ENCODE results near the gene TSPAN9.

TSPAN9 gene

DNA sequence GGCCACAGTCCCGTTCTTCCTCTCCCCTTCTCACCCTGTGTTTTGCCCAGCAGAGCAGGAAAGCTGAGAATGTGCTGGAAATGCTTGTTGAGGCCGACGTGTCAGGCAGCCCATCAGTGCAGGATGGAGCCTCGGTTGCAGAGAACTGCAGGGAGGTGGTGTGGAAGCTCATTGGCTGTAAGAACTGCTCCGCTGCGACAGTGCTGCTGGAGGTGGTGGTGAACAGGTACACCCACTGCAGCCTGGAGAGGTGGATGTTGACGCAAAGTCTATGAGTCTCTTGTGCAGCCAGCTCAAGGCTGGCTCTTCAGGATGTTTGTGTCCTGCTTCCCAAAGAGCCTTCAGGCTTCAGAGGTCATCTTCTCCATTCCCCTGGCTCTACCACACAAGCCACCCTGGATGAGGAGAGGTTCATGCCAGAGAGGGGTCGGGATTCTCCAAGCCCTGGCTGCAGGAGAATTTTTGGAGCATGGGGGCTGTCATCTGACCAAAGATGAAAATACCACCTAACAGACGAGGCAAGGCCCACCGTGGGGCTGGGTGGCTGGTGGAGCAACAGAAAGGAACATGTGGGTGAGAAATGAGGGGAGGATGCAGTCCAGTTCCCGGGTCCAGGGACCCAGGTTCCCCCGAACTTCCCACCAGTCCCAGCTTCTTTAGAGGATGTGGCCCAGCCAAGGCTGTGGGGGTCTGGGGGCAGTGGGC lies 239.7 kb downstream of the TSPAN9 start:
- DNase-seq (ENCODE audit: low read depth), result no peak

DNA sequence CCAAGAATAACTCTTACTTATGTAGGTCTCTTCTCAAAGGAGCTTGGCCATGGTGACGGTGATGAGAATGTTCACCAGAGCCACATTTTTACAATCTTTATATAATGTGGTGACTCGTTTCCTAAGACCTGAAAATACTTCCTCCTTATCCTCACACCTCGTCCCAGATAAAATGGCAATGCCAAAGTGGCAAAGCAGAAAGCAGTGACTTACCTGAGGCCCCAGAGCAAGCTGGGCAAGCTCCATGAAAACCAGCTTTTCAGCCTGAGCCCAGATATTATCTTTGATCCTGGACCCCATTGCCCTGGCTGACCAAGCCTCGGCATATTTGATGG lies 240.3 kb downstream of the TSPAN9 start:
- DNase-seq (ENCODE audit: low read depth), result no peak

DNA sequence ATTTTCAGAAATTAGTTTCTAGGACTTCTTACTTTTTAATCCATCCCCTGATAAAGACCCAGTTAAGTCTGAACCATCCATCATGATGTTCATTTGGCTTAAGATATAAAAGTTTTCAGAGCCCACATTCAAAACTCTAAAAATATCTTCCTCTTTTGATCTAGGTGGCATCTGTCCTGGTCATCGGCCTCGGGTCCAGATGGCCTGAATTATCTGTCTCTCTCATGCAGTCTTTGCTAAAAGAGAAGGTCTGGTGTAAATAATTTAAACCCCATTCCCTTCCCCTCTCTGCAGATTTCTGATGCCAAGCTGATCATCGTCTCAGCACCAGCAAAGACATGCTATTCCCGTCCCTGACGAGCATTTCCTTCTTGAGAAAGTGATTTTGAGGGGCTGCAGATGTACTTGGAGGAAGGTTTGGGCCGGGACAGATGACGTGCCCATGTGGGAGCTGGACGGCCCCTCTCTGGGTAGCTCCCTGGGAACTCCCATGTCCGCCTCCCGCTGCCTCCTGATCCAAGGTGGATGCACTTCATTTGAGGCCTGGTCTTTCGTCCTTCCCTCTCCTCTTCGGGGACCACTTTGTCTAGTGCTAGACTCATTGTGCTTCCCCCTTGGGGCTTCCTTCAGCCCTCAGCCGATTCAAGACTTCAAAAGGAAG lies 240.8 kb downstream of the TSPAN9 start:
- no peak for DNase-seq (ENCODE audit: low read depth)

DNA sequence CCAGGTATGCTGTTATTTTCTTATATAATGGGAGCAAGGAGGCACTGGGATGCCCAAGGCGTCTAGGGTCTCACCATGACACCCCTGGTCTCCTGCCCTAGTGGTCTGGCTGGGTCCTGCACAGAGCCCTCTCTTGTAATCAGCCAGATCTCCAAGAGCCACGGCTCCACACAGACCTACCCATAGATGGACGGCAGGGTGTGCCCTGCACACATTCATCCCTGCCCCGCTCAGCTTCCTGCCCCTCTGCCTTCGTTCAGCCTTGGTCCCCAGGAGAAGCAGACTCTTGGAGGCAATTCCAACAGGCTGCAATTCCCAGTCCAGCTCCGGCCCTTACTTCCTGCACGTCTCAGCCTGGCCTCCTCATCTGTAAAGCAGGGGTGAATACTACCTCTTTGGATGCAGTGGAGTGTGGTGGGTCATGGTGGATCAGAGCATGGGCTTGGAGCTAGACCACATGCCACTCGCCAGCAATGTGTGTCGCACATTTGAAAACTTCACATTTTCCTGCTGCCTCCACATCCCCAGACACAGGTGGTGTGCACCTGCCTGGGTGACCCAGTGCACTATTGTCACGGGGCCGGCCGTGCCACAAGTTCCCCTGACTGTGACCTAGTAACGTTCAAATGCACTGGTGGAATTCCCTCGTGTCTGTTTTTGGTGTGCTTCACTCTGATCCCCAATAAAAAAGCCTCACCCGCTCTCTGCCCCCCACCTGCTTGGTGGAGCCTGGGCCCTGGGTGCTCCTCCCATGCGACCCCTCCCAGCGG lies 242.7 kb downstream of the TSPAN9 start:
- no peak for DNase-seq (ENCODE audit: low read depth)

DNA sequence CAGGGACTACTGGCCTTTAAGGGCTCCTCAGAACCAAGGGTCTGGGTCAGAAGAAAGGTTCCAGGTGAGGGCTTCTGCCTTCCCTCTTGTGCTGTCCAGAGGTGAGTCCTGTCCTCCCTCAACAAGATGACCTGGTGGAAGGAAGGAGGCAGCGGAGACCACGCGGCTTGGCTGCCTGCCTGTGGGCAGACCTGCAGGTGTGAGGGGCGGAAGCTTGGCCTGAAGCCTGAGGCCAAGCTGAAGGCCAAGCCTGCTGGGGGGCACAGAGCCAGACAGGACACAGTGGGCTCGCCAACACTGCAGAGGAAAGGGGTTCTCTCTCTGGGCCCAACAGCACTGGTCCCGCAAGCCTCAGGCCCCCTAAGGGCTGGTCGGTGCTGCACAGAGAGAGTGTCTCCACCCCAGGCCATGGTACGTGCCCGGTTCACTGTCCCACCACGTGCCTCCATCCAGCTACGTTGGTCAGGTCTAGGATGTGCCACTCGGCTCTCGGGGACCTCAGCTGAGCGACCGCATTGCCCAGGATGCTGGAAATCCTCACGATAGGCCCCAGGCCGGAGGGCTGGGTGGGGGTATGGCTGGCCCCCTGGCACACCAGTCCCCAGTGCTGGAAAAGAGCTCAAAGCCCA lies 243.8 kb downstream of the TSPAN9 start:
- no peak for DNase-seq (ENCODE audit: low read depth)

DNA sequence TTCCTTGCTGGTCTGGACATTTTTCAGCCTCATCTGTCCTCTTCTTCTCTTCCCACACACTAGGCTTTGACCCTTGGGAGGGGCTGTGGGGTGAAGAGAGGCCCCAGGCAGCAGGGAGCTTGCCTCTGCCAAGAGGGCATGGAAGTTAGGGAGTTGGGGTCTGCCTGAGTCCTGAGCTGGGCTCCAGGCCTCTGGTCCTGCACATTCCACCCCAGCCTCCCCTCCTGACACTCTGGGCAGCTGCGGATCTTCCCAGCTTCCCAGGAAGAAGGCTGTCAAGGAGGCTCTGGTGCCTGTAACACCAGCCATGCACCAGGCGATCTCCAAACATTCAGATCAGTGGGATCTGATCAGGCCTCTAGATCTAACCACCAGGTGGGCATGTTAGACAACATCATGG lies 244.7 kb downstream of the TSPAN9 start:
- DNase-seq (ENCODE audit: low read depth), result no peak

DNA sequence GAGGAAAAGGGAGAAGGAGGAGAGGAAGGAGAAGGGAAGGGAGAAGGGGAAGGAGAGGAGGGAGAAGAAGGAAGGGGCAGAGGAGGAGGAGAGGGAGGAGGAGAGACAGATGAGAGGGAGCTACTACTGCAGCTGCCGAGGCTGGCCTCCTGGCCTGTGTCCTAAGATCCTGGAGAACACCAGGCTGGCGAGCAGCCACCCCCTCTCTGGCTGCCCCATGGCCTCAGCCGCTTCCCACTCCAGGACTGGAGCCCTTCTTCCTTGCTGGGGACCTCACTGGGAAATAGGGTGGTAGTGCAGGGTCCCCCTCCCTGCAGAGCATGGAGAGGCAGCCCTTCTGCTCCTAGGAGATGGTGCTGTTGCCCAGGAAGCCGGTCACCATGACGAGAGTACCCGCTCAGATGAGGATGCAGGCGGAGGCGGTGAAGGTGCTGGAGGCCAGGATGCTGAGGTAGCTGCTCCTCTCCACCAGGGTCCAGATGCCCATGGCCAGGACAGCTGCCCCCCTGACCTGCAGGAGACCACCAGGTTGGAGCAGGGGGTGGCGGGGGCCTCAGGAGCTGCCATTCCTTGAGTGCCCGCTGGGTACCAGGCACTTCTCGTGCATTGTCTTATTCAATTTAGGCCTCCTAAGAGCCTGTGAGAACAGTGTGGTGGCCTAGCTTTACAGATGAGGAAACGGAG lies 246.0 kb downstream of the TSPAN9 start:
- DNase-seq (ENCODE audit: low read depth), result no peak

DNA sequence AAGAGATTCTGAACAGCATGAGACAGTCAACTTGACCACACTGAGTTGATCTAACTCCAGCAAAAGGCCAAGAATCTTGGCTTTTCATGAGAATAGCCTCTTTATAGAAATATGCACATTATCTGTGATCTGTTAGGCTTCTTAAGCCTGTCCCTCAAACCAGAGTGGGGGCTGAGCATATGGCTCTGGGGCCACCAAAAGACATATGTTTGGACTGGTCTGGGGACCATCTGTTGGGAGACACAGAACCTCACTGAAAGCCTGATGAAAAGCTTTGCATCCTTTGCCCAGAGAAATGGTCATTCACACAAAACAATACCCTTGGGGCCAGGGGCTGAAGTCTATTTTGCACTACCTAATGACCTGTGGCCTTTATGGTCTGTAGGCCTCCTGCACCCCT lies 248.6 kb downstream of the TSPAN9 start:
- no peak for DNase-seq (ENCODE audit: low read depth)

DNA sequence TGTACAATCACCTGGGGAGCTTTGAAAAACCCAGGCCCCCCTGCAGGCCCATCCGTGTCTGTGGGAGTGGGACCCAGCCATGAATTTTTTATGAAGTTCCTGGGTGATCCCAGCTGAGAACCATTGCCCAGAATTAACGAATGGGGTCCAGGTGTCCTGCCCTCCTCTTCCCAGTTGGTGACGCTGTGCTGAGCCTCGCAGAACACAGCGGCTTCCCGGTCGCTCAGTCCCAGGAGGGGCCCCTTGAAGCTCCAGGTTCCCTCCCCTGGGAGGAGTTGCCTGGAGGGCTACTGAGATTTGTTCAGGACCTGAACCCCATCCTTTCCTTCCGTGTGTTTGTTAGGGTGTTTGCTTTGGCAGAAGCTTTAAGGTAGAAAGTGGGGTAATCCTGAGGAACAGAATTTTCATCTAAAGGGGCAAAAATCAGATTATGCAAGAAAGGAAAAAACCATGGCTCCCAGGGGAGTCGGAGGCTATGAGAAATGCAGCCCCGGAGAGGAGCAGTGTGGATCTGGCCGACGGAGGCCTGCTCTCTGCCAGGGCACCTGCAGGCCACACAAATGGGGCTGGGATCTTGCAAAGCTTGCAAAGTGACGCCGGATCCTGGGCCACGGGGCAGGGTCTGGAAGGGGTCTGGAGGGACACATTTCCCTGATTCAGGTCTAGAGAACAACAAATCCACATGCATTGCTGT lies 249.1 kb downstream of the TSPAN9 start:
- DNase-seq (ENCODE audit: low read depth), result no peak

DNA sequence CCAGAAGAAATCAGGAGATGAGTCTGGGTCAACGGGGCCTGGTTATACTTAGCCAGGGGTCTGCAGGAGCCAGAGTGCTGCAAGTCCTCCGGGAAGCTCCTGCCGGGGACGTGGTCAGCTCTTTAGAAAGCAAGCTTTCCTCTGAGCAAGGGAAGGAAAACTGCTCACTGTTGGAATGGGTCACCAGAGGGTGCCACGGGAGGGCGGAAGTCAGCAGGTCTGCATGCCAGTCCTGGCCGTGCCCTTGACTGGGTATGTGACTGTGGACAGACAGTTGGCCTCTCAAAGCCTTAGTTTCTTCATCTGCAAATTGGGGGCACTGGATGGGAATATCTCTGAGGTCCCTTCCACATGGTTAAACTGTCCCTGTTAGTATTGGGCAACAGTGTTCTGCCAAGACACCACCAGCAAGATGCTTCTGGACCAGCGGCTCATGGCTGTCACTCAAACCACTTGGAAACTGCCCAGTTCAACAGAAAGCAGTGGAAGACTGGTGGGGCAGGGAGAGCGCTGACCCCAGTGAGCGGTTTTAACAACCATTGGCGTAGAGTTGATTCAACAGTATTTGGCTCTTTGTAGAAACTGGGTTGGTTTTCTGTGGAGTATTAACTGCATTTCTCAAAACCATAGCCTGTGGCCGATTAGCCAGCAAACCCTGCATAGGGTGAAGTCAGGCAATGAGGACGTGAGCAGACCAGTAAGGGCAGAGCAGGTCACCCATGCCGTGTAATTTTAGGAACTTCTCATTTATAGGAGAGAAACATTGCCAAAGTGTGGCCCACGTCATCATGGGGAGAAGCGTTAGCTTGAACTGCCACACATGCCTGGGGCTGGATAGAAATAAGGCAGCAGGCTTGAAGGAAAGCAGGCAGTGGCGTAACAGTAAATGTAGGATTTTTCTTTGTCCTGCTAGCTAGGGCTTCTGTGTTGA lies 249.9 kb downstream of the TSPAN9 start:
- no peak for DNase-seq (ENCODE audit: low read depth)

DNA sequence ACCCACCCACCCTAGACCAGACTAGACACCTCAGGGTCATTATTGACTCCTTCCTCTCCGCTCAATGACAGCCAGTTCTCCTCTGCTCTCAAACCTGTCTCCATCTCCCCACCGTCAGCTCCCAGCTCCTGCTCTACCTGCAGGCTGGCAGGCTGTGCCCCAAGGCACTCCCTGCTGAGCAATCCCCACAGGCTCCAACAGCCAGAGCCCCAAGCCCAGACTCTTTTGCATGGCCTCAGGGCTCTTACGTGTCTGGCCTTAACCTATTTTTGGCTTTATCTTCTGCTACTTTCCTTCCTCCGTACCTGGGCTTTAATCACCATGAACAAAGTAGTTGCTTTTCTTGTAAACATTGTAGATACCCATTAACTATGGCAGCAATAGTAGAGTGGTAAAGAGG lies 250.9 kb downstream of the TSPAN9 start:
- DNase-seq (ENCODE audit: low read depth), result no peak

DNA sequence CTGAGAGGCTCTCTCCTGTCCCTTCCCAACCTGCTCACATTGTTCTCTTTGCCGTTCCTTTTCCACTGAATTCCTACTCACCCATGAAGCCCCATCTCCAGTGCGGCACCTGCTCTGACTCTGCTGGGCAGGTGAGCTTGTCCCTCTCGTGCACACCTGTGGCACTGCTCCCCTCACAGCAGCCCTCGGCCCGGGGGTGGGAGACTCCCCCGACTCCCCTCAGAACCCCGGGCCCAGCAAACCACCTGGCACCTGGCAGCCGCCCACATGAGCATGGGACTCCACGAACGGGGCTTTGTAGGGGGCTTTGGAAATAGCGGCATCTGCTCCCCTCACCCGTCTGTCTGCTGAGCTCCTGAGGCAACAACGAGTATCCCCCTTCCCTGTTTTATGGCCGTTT lies 251.4 kb downstream of the TSPAN9 start:
- no peak for DNase-seq (ENCODE audit: low read depth)

DNA sequence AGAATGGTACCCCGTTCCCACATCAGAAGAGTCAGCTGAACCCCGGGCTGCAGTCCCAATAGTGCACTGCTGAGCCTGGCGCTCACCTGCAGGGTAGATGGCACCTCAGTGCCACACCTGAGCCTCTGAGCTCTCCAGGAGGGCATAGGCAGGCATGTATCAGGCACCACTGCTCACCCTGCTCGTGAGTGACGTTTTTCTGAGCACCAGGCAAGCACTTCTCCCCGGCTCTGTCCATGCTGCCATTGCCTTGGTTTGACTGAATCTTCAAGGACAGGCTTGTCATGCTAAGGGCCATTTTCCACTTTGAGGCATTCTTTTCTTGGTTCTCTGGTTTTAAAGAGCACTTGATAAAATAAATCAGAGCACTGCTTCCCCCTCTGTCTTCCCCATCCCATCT lies 252.2 kb downstream of the TSPAN9 start:
- no peak for DNase-seq (ENCODE audit: low read depth)

DNA sequence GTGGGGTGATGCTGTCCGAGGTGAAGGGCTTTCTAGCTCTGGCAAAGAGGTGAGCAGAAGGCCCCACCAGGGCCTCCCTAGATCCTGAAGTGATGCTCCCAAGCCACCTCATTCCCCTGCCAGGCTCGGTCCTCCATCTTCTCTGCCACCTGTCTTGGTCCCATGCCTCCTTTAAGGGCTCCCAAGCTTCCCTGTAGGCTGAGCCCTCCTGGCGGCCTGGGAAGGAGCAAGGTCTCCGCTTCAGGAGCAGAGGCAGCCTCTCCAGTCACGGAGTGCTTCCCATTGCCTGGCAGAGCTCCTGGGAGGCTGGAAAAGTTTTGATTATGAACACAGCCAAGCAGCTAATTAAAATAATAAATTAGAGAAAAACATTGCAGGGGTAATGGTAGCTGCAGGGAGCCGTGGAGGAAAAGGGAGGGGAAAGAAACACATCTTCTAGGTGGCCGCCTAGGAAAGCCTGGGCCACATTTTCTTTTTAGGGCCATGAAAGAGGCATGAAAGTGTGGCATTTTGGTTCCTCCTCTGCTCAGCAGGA lies 253.9 kb downstream of the TSPAN9 start:
- DNase-seq (ENCODE audit: low read depth), result no peak

DNA sequence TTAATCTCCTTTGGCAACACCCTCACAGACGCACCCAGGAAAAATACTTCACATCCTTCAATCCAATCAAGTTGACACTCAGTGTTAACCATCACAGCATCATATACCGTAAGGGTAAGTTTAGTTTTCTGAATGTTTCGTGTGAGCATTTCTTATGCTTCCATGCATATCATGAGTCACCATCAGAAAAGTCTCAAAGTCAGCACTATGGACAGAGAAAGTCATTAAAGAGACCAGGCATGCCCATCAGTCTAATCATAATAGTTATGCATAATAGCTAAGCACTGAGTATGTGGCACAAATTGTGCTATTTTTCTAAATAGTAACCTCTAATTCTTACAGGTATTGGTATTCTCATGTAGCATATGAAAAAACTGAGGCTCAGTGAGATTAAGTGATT lies 255.0 kb downstream of the TSPAN9 start:
- no peak for DNase-seq (ENCODE audit: low read depth)

DNA sequence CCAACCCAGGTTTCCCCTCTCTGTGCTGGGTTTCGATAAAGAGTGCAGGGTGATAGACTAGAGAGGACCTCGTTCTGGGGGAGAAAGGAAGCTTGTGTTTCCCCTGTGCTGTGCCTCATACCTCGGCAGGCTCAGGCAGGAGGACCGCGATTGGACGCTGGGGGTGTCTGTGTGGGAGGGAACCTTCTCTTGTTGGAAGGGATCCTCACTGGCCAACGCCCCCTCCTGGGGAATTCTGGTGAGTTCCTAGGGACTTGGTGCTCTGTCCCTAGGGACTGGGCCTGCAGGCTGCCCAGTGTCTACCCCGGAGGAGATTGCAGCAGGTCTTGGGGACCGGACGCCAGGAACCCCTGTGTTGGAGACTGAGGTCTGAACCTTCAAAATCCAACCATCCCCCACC lies 256.4 kb downstream of the TSPAN9 start:
- no peak for DNase-seq (ENCODE audit: low read depth)

DNA sequence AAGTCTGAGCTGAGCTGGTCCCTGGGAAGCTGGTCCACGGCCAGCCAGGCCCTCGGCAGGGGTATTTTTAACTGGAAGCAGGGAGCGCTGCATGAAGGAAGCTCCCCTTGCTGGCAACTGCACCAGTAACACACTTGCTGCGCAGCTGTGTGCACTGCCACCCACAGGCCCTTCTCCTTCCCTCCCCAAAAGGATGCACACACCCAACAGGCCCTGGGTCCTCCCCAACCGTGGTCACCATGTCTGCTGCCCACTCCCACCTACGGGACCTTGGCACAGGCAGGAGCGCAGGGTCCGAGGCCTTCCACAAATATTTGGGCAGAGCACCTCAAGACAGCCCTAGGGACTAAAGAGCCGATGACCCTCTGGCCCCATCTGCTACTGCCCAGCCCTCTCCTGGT lies 256.8 kb downstream of the TSPAN9 start:
- no peak for DNase-seq (ENCODE audit: low read depth)

DNA sequence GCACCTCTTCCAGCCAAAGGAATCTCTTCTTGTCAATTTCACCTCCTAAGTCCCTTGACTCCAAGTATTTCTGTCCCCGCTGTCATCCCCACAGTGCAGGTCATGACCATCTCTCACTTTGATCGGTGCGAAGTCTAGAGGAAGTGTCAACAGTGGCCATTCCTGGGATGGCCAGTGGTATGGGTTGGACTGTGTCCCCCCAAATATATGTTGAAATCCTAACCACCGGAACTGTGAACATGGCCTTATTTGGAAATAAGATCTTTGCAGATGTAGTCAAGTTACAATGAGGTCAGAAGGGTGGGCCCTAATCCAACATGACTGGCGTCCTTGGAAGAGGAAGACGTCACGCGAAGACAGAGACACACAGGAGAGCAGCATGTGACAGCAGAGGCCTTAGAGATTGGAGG lies 257.9 kb downstream of the TSPAN9 start:
- no peak for DNase-seq (ENCODE audit: low read depth)

All from activated T-cell treated with anti-CD3 and anti-CD28 coated beads for 1 hour (primary cell).